AG04450 (cell line): ENCODE results near the gene TBC1D16. TPM values are rescaled to one million over a fixed set of nuclear protein-coding genes. Genes with fewer than 3 reads are reported as not detected.

Experiments
- CTCF ChIA-PET: fragments of 300-600, 350-600 bp; formaldehyde crosslinking; extraction: SDS; loops from one replicate; lab custom pipeline; 2022; ENCODE audit warnings: antibody characterized with exemption, inconsistent platforms; lab: Charles Lee
- POLR2A ChIA-PET: fragments of 350-600 bp; formaldehyde crosslinking; extraction: SDS; loops from one replicate; lab custom pipeline; 2021; ENCODE audit warnings: antibody characterized with exemption, inconsistent platforms; lab: Yijun Ruan, JAX
- DNase-seq: peaks from one replicate; pipeline ENCODE4 v3.0.0-alpha.2; 2011; ENCODE audit warnings: low read depth, low spot score
- H3K27ac ChIP-seq: one replicate; pipeline ENCODE4 v1.5.1; 2012; ENCODE audit warnings: low read depth, low read length, control low read depth
- H3K27me3 ChIP-seq: one replicate; pipeline ENCODE4 v1.6.0; 2012; ENCODE audit warnings: low read length; ENCODE audit not compliant: control insufficient read depth, insufficient read depth
- H3K4me3 ChIP-seq: 2 replicates; pipeline ENCODE4 v1.5.1; 2011; ENCODE audit warnings: mild to moderate bottlenecking, low read depth, low read length, control low read depth
- H3K9me3 ChIP-seq: 2 replicates; pipeline ENCODE4 v1.5.1; 2012; ENCODE audit warnings: low read length; ENCODE audit not compliant: control insufficient read depth, insufficient read depth
- CTCF ChIP-seq: IDR thresholded peaks from 2 replicates; pipeline ENCODE4 v1.5.1; 2011; ENCODE audit warnings: low read depth, low read length, control low read depth, inconsistent platforms
- polyA plus RNA-seq: library from polyadenylated mRNA; depleted of rRNA; stranded (reverse); fragments of >200 nt; gene quantifications from 2 replicates; pipeline ENCODE4 v1.2.3, GENCODE V29; 2011

TBC1D16 gene
- polyA plus RNA-seq, 1 experiment, result 10.9 TPM

GRCh38 chr17:79936050-79936449, 99.6 kb downstream of the TBC1D16 start:
- DNase-seq, result no peak
- Histone ChIP-seq H3K27ac (no peak overlapping the region), H3K27me3 (peaks cover 6% of the 10 kb centered on the region), H3K4me3 (no peak overlapping the region), H3K9me3 (no peaks in the 10 kb centered on the region)
- ChIA-PET CTCF (no interaction called here), POLR2A (interaction anchor here (0.5 kb wide), 1 partner anchor 228 kb away, joined by 10 read pairs; no protein-coding TSS in a partner anchor)
- no peak for TF ChIP-seq CTCF

DNA sequence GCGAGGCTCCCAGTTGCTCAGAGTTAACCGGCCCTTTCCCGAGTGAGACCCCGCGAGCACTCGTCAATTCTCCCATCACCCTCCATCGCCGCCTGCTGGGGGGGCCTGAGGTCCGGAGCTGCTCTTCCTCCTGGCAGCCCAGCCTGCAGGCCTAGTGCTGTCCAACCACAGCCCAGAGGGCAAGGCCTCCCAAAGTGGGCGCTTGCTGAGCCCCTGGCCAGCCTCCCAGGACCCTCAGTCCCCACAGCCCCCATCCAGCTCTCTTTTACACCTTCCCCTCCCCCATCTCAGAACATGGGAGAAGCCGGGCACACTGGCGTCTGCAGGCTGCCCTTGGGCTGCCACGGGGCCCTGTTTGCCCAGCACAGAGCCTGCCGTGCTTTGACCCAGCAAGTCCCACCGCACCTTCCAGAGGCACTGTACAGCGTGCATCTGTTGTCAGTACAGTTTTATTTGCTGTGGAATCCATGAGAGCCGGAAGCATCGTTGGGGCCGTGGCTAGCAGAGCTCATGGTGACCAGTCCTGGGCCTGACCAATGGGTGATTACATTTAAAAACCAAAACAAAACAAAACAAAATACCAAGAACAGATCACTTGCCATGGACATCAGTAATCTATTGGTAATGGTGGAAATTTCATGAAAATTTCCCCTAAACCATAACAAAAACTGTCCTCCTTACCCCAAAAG, 100.3 kb downstream of the TBC1D16 start:
- Histone ChIP-seq H3K27ac (no peak overlapping the region), H3K27me3 (peaks cover 13% of the 10 kb centered on the region), H3K4me3 (no peak overlapping the region), H3K9me3 (no peaks in the 10 kb centered on the region)
- no peak for TF ChIP-seq CTCF
- ChIA-PET POLR2A (interaction anchor here (0.5 kb wide), 1 partner anchor 227 kb away, joined by 10 read pairs; no protein-coding TSS in a partner anchor), CTCF (no interaction called here)
- no peak for DNase-seq

- H3K27me3 ChIP-seq, result peaks cover 19% of the 10 kb centered on the region
- no peak overlapping the region for H3K4me3 ChIP-seq
- no peak for TF ChIP-seq CTCF
- H3K27ac ChIP-seq, result no peak overlapping the region
- POLR2A ChIA-PET, result no interaction called here
- H3K9me3 ChIP-seq, result no peaks in the 10 kb centered on the region
- CTCF ChIA-PET, result no interaction called here
- no peak for DNase-seq
These were observed 101.1 kb downstream of the TBC1D16 start for GRCh38 chr17:79934653-79934970.

- Histone ChIP-seq H3K27ac (no peak overlapping the region), H3K27me3 (peaks cover 24% of the 10 kb centered on the region), H3K9me3 (no peaks in the 10 kb centered on the region), H3K4me3 (no peak overlapping the region)
- CTCF ChIA-PET, result no interaction called here
- no peak for DNase-seq
- POLR2A ChIA-PET, result no interaction called here
- no peak for TF ChIP-seq CTCF
These were observed 101.6 kb downstream of the TBC1D16 start for GRCh38 chr17:79933863-79934652.
